HG02885 (cell line): ENCODE results near the gene GMPR.
"Not testable (repeated sequence)": the region's sequence is repeated elsewhere in the genome, so short reads cannot be mapped to it uniquely, and the experiment has no call there.

Source experiments
- ATAC-seq: cut with Tn5 transposase; IDR thresholded peaks from one replicate; pipeline ENCODE4 v1.9.1; 2021; ENCODE audit warnings: mild to moderate bottlenecking; ENCODE audit not compliant: unreplicated experiment, poor library complexity

GMPR gene

GRCh38 chr6:16224409-16224808 is 14.0 kb upstream of the GMPR start:
- ATAC-seq = no peak

- not testable (repeated sequence) for ATAC-seq
These were observed 13.2 kb upstream of the GMPR start for GRCh38 chr6:16225062-16225731.

- not testable (repeated sequence) for ATAC-seq
These were observed 12.0 kb upstream of the GMPR start for GRCh38 chr6:16226117-16227047.

- ATAC-seq = no peak
These were observed 11.3 kb upstream of the GMPR start for GRCh38 chr6:16227048-16227562.

- ATAC-seq = no peak
These were observed 10.8 kb upstream of the GMPR start for GRCh38 chr6:16227605-16228004.

GRCh38 chr6:16228043-16228442 is 10.3 kb upstream of the GMPR start:
- ATAC-seq = no peak

- no peak for ATAC-seq
These were observed 9.4 kb upstream of the GMPR start for GRCh38 chr6:16228709-16229665.

- ATAC-seq = no peak
These were observed 8.7 kb upstream of the GMPR start for GRCh38 chr6:16229700-16230099.

- ATAC-seq = no peak
These were observed 7.4 kb upstream of the GMPR start for GRCh38 chr6:16230953-16231352.

GRCh38 chr6:16232086-16232485 is 6.3 kb upstream of the GMPR start:
- ATAC-seq = no peak

GRCh38 chr6:16236009-16236501 is 2.3 kb upstream of the GMPR start:
- no peak for ATAC-seq

GRCh38 chr6:16236631-16237199 is 1.7 kb upstream of the GMPR start:
- ATAC-seq = peak; percentile 60

- no peak for ATAC-seq
These were observed 1.1 kb upstream of the GMPR start for GRCh38 chr6:16237242-16237641.

GRCh38 chr6:16238963-16239797 is 793 bp downstream of the GMPR start:
- ATAC-seq = no peak

- ATAC-seq = no peak
These were observed 1.4 kb downstream of the GMPR start for GRCh38 chr6:16239798-16240123.

- ATAC-seq = no peak
These were observed 2.4 kb downstream of the GMPR start for GRCh38 chr6:16240589-16241320.

- no peak for ATAC-seq
These were observed 2.9 kb downstream of the GMPR start for GRCh38 chr6:16241321-16241689.

GRCh38 chr6:16243055-16243454 is 4.7 kb downstream of the GMPR start:
- no peak for ATAC-seq
